Left ventricle myocardium superior (tissue), 1 donor: ENCODE results near the gene LSM14B. TPM values are rescaled to one million over a fixed set of nuclear protein-coding genes. Genes with fewer than 3 reads are reported as not detected.

Experiments
- ATAC-seq: fragments of 200-7000 bp; cut with Tn5 transposase; one replicate; pipeline ENCODE4 v1.9.1; 2020; ENCODE audit warnings: mild to moderate bottlenecking, moderate library complexity
- DNase-seq: peaks from one replicate; pipeline ENCODE4 v3.0.0-alpha.2; 2020
- intact Hi-C: fragments of 100-400 bp; cut with micrococcal nuclease; formaldehyde crosslinking; loops from one replicate; pipeline ENCODE4 v1.11.0; 2022
- total RNA-seq: library from RNA; stranded (reverse); fragmentation: NEBNext Ultra II Directional; extraction: Animal tissue kit (Norgen Biotek cat#: 25700); gene quantifications from one replicate; pipeline ENCODE4 v1.2.1, GENCODE V29; 2021
- donor health status: DM: no; HTN: yes; CAD: no; lungs with severe emphysema.

Gene LSM14B
- total RNA-seq, 1 donor from 2014 or later, result 58.4 TPM

GRCh38 chr20:62128502-62128901 is 6.2 kb downstream of the LSM14B start:
- peak; percentile 60 for ATAC-seq
- DNase-seq, result no peak
- intact Hi-C loops, result loop anchor here (10.0 kb wide), 1 partner anchor 64 kb away; the partner anchor contains the start of gene TAF4

DNA sequence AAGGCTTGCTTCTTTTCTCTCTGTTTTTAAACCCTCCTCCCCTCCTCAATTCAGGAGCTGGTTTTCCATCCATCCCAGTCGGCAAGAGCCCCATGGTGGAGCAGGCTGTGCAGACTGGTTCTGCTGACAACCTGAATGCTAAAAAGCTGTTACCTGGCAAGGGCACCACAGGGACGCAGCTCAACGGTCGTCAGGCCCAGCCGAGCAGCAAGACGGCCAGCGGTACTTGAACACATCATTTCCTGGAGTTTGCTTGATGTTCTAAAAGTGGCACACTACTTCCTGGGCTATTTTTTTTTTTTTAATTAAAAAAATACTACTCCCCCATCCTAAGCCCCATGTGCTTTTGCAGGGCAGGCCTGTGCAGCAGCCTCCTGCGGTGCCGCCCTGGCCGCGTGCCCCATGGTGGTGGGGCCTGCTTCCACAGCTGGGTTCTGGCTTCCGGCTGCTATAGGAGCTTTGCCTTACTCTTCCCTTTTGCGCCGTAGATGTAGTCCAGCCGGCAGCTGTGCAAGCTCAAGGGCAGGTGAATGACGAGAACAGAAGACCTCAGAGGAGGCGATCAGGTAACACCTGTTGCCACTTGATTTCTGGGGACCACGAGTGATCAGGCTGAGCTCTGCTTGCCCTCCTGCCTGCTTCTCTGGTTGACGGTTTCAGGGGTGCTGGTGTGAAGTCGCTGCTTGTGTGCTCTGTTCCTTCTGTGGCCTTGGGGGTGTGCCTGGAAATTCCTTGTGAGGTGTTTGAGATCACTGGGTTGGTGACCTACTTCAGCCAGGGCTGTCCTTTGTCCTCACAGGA is 7.7 kb downstream of the LSM14B start:
- ATAC-seq (no peak), DNase-seq (no peak)
- intact Hi-C loops, result loop anchor here (10.0 kb wide), 1 partner anchor 65 kb away; the partner anchor contains the start of gene TAF4

DNA sequence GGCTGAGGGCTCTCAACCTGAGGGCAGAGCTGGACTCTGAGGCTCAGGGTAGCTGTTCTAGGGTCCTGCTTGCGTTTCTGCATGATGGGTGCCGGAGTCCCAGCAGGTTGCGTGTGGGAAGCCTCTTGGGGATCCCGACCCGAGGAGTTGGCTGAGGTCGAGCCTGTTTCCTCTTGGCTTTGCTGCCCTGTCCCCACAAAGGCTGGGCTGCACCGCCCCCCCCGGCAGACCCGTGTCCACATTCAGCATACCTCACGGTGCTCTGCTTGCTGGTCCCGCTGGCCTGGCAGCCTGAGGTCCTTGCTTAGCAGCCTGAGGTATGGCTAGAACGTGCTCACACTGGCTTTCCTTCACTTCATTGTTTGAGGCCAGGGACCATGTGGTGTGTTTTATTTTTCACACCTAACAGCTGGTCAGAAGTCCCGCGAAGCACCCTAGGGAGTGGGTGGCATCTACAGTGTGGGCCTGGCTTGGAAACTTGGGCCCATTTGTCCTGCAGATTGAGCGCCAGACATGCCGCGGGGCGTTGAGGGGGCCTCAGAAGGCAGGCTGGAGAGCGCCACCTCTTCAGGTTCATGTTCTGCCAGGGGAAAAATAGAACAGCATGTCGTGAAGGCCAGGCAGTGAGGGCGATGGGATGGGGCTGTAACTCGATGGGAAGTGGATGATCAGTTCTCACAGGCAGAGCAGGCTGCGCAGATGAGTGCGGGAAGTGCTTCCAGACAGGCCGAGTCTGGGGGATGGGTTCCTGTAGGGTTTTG is 9.5 kb downstream of the LSM14B start:
- intact Hi-C loops, result no loop called here
- DNase-seq, result no peak
- no peak for ATAC-seq

- intact Hi-C loops, result no loop called here
- ATAC-seq (peak; percentile 19), DNase-seq (no peak)
These were observed 10.1 kb downstream of the LSM14B start for GRCh38 chr20:62132421-62132820.

DNA sequence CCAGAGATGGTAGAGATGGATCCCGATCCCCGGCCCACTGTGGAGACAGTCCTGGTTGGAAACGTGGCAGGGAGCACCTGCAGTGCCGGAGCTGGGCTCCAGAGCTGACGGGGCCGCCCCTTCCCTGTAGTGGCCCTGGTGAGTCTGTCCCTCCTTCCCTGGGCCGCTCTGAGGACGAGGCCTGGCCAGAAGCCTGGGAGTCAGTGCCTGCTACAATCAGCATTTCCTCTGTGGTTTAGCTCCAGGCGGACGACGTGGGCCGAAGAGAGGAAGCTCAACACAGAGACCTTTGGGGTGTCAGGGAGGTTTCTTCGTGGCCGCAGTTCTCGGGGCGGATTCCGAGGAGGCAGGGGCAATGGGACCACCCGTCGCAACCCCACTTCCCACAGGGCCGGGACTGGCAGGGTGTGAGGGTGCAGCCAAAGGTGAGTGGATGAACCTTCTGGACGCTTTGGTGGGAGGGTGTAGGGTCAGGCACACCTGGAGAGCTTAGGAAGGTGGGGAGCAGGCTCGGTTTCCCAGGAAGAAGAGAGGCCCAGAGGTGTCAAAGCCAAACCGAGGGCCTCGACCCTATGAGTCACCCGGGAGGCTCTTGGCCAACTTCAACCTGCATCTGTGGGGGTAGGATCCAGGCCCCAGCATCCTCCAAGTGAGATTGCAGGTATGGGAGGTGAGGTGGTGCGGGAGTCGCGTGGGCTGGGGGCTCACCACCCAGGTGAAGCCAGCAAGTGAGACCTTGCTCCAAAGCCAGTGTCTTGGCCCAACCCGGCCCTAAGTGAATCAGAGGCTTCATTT is 11.0 kb downstream of the LSM14B start:
- ATAC-seq, result peak; percentile 44
- peak; percentile 60 for DNase-seq
- intact Hi-C loops, result no loop called here

DNA sequence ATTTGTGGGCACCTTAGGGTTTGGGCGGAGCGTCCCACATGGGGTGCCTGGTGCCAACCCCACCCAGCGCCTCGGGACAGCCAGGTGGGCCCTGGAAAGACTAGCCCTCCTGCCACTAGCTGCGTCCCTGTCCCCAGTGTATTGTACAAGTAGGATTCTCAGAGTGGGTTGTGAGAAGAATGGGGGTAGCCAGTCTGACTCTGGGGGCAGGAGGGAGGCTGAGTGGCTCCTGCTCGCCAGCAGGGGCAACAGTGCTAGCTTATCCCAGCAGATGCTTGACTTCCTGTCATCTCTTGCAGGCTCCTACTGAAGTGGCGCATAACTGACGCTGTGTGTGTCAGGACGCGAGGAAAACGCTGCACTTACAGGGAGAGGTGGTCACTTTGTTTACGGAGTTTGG is 11.6 kb downstream of the LSM14B start:
- no peak for DNase-seq
- intact Hi-C loops, result no loop called here
- ATAC-seq, result peak; percentile 44

GRCh38 chr20:62134735-62135231 is 12.5 kb downstream of the LSM14B start:
- ATAC-seq, result peak; percentile 17
- no peak for DNase-seq
- intact Hi-C loops, result no loop called here

DNA sequence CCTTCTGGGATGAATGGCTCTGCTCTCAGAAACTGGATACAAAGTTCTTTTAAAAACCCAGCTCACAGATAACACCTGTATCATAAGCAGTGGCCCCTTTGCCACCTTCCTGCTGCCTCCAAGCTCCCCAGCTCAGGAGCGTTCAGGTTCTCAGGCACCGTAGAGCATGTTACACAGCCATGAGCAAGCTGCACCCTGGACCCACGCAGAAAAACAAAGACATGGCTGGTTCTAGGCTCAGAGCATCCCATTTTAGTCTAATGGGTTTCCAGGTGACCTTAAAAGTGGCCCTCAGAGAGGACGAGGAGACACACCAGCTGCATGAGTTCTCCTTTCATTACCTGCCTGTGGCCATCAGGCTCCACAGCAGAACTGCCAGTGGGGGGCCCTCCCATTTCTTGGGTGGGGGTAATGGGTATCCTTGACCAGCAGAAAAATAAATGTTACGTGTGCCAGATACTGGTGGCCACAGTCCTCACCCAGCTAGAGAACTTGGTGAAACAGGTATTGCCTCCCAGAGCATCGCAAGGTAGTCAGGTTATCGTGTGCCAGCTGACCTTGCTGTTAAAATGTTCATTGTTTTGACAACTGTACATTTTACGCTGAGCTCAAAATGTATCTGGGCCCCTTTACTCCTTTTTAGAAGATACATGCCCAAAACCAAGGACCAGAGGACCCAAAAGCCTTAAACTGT is 13.4 kb downstream of the LSM14B start:
- intact Hi-C loops, result no loop called here
- no peak for DNase-seq
- ATAC-seq, result no peak

- intact Hi-C loops, result no loop called here
- DNase-seq (peak; percentile 82), ATAC-seq (peak; percentile 48)
These were observed 14.2 kb downstream of the LSM14B start for GRCh38 chr20:62136283-62137091.

DNA sequence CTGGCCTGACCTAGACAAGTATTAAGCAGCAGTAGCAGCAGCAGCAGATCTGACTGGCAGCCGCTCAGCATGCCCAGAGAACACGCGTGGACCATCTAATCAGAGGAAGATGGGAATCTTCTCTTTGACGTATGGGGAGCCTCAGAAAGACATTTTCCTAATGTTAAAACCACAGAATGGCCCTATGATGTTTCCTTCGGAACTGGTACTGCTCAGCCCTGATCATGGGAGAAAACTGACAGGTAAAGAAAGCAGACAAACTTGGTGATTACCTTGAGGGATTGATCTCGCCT is 14.8 kb downstream of the LSM14B start:
- ATAC-seq (no peak), DNase-seq (no peak)
- intact Hi-C loops, result no loop called here

DNA sequence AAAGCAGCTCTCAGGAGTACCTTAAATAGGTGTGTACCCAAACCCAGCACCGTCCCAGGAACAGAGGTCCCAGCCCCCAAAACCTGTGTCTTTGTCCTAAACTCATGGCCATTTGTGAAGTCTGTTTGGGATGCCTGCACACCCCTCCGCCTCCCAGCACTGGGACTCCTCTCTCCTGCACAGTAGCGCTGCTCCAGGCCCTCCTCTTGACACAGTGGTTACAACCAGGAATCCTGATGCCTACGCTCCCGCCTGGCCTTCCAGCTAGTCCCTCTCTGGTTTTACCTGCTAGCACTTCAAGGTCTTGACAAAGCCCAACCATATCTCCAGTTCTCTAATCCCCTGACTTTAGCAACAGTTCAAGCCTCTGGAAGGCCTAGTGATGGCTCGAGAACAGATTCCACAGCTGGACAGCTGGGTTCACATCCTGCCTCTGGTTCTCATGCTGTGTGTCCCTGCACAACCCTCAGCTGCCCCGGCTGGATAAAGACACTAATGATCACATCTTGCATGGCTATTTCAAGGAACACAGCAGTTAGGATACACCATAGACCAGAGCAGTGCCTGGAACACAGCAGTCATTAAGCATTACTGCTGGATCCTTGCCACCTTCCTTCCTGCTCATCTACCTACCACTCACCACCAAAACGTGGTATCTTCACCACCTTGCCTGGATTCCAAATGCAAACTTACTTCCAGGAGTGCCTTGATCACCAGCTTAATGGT is 15.4 kb downstream of the LSM14B start:
- no peak for DNase-seq
- intact Hi-C loops, result no loop called here
- no peak for ATAC-seq

- no peak for DNase-seq
- intact Hi-C loops, result no loop called here
- no peak for ATAC-seq
These were observed 15.9 kb downstream of the LSM14B start for GRCh38 chr20:62138204-62138543.

DNA sequence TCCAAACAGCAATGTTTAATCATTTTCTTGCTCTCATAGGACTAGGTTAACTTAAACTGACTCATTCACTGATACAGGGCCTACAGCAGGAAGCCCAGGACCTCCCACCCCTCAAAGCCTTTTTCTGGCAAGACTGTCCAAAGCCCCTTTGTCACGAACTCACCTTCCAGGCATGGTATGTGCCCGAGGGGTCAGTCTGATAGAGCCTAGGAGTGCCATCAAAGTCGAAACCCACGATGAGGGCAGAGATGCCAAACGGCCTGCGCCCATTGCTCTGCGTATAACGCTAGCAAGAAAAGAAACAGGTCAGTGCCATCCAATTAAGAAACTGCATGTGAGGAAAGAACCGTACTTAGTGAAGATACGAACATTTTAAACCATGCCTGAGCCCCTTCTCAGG is 16.6 kb downstream of the LSM14B start:
- no peak for DNase-seq

DNA sequence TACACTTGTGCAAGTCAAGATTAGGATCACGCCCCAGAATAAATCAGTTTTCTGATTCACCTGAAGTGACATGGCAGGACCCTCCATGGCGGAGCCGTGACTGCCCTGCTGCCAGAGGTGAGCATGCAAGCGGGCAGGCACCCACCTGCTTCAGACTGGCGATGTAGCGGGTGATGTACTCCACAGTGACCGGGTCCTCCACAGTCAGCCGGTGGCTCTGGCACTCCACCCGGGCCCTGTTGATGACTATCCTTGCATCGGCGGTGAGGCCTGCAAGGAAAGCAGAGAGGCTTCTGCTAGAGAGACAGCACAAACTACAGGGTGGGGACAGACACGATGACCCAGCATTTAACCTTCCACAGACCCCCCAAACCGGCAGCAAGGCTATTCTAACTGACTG is 17.4 kb downstream of the LSM14B start:
- no peak for ATAC-seq
- intact Hi-C loops, result loop anchor here (10.0 kb wide), 1 partner anchor 125 kb away; no protein-coding TSS in a partner anchor
- DNase-seq, result no peak

More for the DNA sequence above, 16.6 kb downstream of the LSM14B start:
- intact Hi-C loops, result no loop called here
- no peak for ATAC-seq

- DNase-seq, result no peak
- intact Hi-C loops, result loop anchor here (10.0 kb wide), 1 partner anchor 126 kb away; no protein-coding TSS in a partner anchor
- no peak for ATAC-seq
These were observed 18.7 kb downstream of the LSM14B start for GRCh38 chr20:62141043-62141396.

DNA sequence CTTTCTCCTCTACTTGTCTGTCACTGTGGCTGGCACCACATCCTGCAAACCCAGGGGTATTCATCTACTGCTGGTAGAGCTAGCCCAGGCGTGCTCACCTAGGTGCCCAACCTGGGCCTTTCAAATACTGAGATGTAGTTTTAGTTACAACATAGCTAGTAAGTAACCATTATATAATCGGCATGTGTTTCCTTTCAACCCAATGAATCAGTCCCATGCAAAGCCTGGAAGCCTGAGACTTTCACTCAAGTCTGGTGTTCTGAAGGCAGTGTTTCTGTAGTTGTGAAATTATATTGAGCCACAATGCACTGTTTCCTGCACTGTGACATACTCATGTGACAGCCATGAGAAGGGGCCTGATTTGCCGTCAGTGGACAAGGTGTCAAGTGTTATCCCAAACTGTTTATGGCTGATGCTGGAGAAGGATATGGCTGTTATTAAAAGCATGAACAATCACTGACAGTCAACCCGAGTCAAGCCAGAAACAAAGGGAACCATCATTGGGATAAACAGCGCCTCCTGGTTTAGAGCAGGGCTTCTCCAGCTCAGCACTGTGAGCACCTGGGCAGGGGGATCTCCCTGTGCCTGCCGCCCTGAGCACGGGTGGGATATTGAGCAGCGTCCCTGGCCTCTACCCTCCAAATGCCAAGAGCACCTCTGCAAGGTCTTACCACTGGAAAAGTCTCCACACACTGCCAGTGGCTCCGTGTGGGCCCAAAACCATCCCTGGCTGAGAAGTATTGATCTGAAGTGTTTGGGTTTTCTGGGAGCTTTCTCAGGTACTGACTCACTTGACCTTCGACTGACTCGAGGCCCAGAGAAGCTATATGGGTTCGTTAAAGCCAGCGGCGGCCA is 19.3 kb downstream of the LSM14B start:
- DNase-seq (no peak), ATAC-seq (no peak)
- intact Hi-C loops, result loop anchor here (10.0 kb wide), 1 partner anchor 127 kb away; no protein-coding TSS in a partner anchor
